Panc1 (cell line): ENCODE measurements around the gene TNFSF11. TPM values are rescaled to one million over a fixed set of nuclear protein-coding genes. Genes with fewer than 3 reads are reported as not detected.

Experiments
- ATAC-seq: fragments of 200-7000 bp; cut with Tn5 transposase; 2 replicates; pipeline ENCODE4 v1.9.1; 2020; ENCODE audit warnings: mild to moderate bottlenecking, moderate library complexity
- BruUV-seq: library from RNA; stranded (reverse); fragments of 400-500 nt; replicated peaks from 2 replicates; lab custom pipeline; 2021; lab: Mats Ljungman, UMichigan
- CTCF ChIA-PET: fragments of 300-600 bp; sonication (Branson Sonifier 250); formaldehyde crosslinking; loops from one replicate; lab custom pipeline; 2022; ENCODE audit warnings: antibody characterized with exemption; lab: Charles Lee
- POLR2A ChIA-PET: fragments of 300-600 bp; sonication (Branson Sonifier 250); formaldehyde crosslinking; loops from one replicate; lab custom pipeline; 2022; ENCODE audit warnings: antibody characterized with exemption; lab: Charles Lee
- DNase-seq: peaks from one replicate; pipeline ENCODE4 v3.0.0-alpha.2; 2010; ENCODE audit warnings: low read depth, low spot score
- H3K27ac ChIP-seq: 2 replicates; pipeline ENCODE4 v1.5.1; 2011; ENCODE audit warnings: mild to moderate bottlenecking, low read length, inconsistent platforms
- H3K27me3 ChIP-seq: fragments of 200-500 bp; sonication (Bioruptor generic); 2 replicates; pipeline ENCODE4 v1.6.0; 2014; ENCODE audit warnings: low read length, inconsistent platforms; ENCODE audit not compliant: control insufficient read depth, insufficient read depth
- H3K36me3 ChIP-seq: fragments of 200-500 bp; sonication (Bioruptor generic); 2 replicates; pipeline ENCODE4 v1.5.1; 2014; ENCODE audit warnings: inconsistent platforms, mild to moderate bottlenecking, low read length, moderate library complexity; ENCODE audit not compliant: control insufficient read depth, insufficient read depth
- H3K4me1 ChIP-seq: 2 replicates; pipeline ENCODE4 v1.5.1; 2011; ENCODE audit warnings: inconsistent platforms, mild to moderate bottlenecking, low read length, moderate library complexity; ENCODE audit not compliant: control insufficient read depth, insufficient read depth
- H3K4me3 ChIP-seq, 2 experiments: 2 replicates each; pipeline ENCODE4 v1.5.1; 2011 to 2012; ENCODE audit warnings: low read depth in 2 of 2, low read length in 2 of 2, mild to moderate bottlenecking in 2 of 2, inconsistent platforms in 1 of 2, moderate library complexity in 1 of 2
- H3K9me3 ChIP-seq: fragments of 200-500 bp; sonication (Bioruptor generic); 2 replicates; pipeline ENCODE4 v1.5.1; 2014; ENCODE audit warnings: low read depth, mild to moderate bottlenecking, inconsistent platforms, low read length, moderate library complexity; ENCODE audit not compliant: control insufficient read depth, insufficient read depth
- CTCF ChIP-seq: fragments of 450-650 bp; IDR thresholded peaks from 2 replicates; pipeline ENCODE4 v1.5.1; 2017; ENCODE audit warnings: mild to moderate bottlenecking
- POLR2AphosphoS5 ChIP-seq: IDR thresholded peaks from 2 replicates; pipeline ENCODE4 v1.6.1; 2012; ENCODE audit warnings: mild to moderate bottlenecking, low read depth, low read length, moderate library complexity
- REST ChIP-seq, 2 experiments: IDR thresholded peaks; 2 replicates each; pipeline ENCODE4 v1.6.1; 2011 to 2012; ENCODE audit warnings: low read depth in 2 of 2, control low read depth in 1 of 2, low read length in 1 of 2, mild to moderate bottlenecking in 1 of 2, moderate library complexity in 1 of 2; ENCODE audit not compliant: insufficient read depth in 1 of 2
- SIN3A ChIP-seq: IDR thresholded peaks from 2 replicates; pipeline ENCODE4 v1.6.1; 2012; ENCODE audit warnings: low read depth, mild to moderate bottlenecking, low read length, moderate library complexity, borderline replicate concordance; ENCODE audit not compliant: insufficient read depth
- TCF7L2 ChIP-seq: IDR thresholded peaks from 2 replicates; pipeline ENCODE4 v1.6.1; 2011; ENCODE audit warnings: mild to moderate bottlenecking, low read depth, low read length, inconsistent platforms
- in situ Hi-C: cut with HindIII; loops from 2 replicates; pipeline ENCODE4 v1.10.0; 2016; ENCODE audit warnings: low sequenced_read_pairs, low pct_unique_long_range_greater_than_20kb
- intact Hi-C: fragments of 100-400 bp; cut with micrococcal nuclease; formaldehyde crosslinking; loops from one replicate; pipeline ENCODE4 v1.10.0; 2022; ENCODE audit not compliant: unreplicated experiment
- total RNA-seq: library from RNA; stranded (reverse); gene quantifications from one replicate; pipeline ENCODE4 v1.2.1, GENCODE V29; 2021; ENCODE audit not compliant: unreplicated experiment

Gene TNFSF11
- total RNA-seq, 1 experiment from 2014 or later, result not detected

GRCh38 chr13:42617221-42617620, 43.3 kb downstream of the TNFSF11 start:
- no peaks in the 10 kb centered on the region for H3K27me3 ChIP-seq
- no peaks in the 10 kb centered on the region for H3K36me3 ChIP-seq
- DNase-seq (no peak), ATAC-seq (no peak)
- ChIA-PET CTCF (no interaction called here), POLR2A (interaction anchor here (0.7 kb wide), 1 partner anchor 1483 kb away, joined by 9 read pairs; no protein-coding TSS in a partner anchor)
- H3K27ac ChIP-seq, result no peak overlapping the region
- H3K9me3 ChIP-seq, result no peaks in the 10 kb centered on the region
- TF ChIP-seq REST (IDR thresholded peaks at IDR 0.05; ENCODE audit: insufficient read depth in 1 of 2, low read depth in 2 of 2, low read length in 1 of 2) (no peak), TCF7L2 (no peak), POLR2AphosphoS5 (no peak)
- in situ Hi-C loops (no loop called here), intact Hi-C loops (no loop called here)
- no peak overlapping the region for H3K4me3 ChIP-seq
- no TSS peak for BruUV-seq
- H3K4me1 ChIP-seq, result no peaks in the 10 kb centered on the region

- no peak for TF ChIP-seq REST (IDR thresholded peaks at IDR 0.05; ENCODE audit: insufficient read depth in 1 of 2, low read depth in 2 of 2, low read length in 1 of 2)
- no peak for TF ChIP-seq TCF7L2
- no peak for TF ChIP-seq CTCF
- no peak for TF ChIP-seq POLR2AphosphoS5
- no peak for TF ChIP-seq SIN3A
- DNase-seq (no peak), ATAC-seq (no peak)
- ChIA-PET CTCF (no interaction called here), POLR2A (no interaction called here)
- BruUV-seq, result no TSS peak
- in situ Hi-C loops (no loop called here), intact Hi-C loops (no loop called here)
- no peaks in the 10 kb centered on the region for H3K9me3 ChIP-seq
- no peaks in the 10 kb centered on the region for H3K4me1 ChIP-seq
- H3K27ac ChIP-seq, result no peak overlapping the region
- no peaks in the 10 kb centered on the region for H3K36me3 ChIP-seq
- no peak overlapping the region for H3K4me3 ChIP-seq
- H3K27me3 ChIP-seq, result no peaks in the 10 kb centered on the region
Measured at GRCh38 chr13:42623916-42624315, 50.0 kb downstream of the TNFSF11 start.
